Activated CD8-positive, alpha-beta memory T cell treated with anti-CD3 and anti-CD28 coated beads, Interleukin-2, amount 50 U/mL, for 24 hours (primary cell): ENCODE data around the gene ACACB.

Experiments used
- DNase-seq: peaks from one replicate; pipeline ENCODE4 v3.0.0-alpha.2; 2020; ENCODE audit errors: extremely low read depth

Gene ACACB

GRCh38 chr12:109110988-109111495 is 5.3 kb upstream of the ACACB start:
- DNase-seq = peak; percentile 17

- no peak for DNase-seq
Measured at GRCh38 chr12:109112720-109113465, 3.5 kb upstream of the ACACB start.

- no peak for DNase-seq
Measured at GRCh38 chr12:109113661-109114321, 2.6 kb upstream of the ACACB start.

- no peak for DNase-seq
Measured at GRCh38 chr12:109114644-109115043, 1.7 kb upstream of the ACACB start.

GRCh38 chr12:109115404-109115757 is 1.0 kb upstream of the ACACB start:
- no peak for DNase-seq

- DNase-seq = no peak
Measured at GRCh38 chr12:109116611-109116949, 193 bp downstream of the ACACB start.

- no peak for DNase-seq
Measured at GRCh38 chr12:109120095-109120494, 3.7 kb downstream of the ACACB start.

- no peak for DNase-seq
Measured at GRCh38 chr12:109120557-109120956, 4.2 kb downstream of the ACACB start.

- no peak for DNase-seq
Measured at GRCh38 chr12:109121346-109121880, 5.0 kb downstream of the ACACB start.

GRCh38 chr12:109124878-109125648 is 8.7 kb downstream of the ACACB start:
- DNase-seq = no peak

- DNase-seq = no peak
Measured at GRCh38 chr12:109125791-109126190, 9.4 kb downstream of the ACACB start.

GRCh38 chr12:109126784-109127183 is 10.4 kb downstream of the ACACB start:
- DNase-seq = no peak

- DNase-seq = no peak
Measured at GRCh38 chr12:109127533-109128242, 11.3 kb downstream of the ACACB start.

GRCh38 chr12:109130297-109131153 is 14.1 kb downstream of the ACACB start:
- DNase-seq = no peak

- no peak for DNase-seq
Measured at GRCh38 chr12:109131154-109132050, 15.0 kb downstream of the ACACB start.

- no peak for DNase-seq
Measured at GRCh38 chr12:109134186-109134917, 18.0 kb downstream of the ACACB start.

- DNase-seq = no peak
Measured at GRCh38 chr12:109137055-109137454, 20.7 kb downstream of the ACACB start.

GRCh38 chr12:109139360-109139759 is 23.0 kb downstream of the ACACB start:
- DNase-seq = no peak

GRCh38 chr12:109139791-109140190 is 23.4 kb downstream of the ACACB start:
- no peak for DNase-seq
